GOT3 (cell line): ENCODE results near the gene DPH5.

Source experiments
- DNase-seq: peaks from one replicate; lab custom pipeline; 2025; ENCODE audit warnings: mixed read lengths; lab: John Stamatoyannopoulos, UW

Gene DPH5

DNA sequence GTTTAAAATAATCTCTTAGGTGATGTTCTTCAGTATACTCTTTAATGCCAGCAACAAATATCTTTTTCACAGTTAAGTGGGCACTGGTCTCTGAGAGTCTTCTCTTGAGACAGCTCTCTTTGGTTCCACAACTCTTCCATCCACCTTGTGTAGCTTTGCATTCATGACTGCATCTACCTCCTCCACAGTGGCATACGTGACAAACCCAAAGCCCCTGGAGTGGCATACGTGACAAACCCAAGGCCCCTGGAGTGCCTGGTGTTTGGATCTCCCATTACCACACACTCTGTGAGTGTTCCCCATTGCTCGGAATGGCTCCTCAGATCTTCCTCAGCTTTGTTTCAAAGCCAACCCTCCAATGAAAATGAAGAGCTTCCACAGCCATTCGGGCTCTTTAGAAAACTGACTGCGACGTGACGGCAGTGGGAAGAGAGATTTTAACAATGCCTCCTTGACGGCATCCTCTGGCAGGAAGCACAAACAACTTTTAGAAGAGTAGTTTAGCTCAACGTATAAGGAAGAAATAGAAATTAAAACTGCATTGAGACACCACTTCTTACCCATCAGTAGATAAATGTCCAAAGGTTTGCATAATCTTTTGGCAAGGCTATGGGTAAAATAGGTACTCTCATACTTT is 83.9 kb downstream of the DPH5 start:
- no peak for DNase-seq

DNA sequence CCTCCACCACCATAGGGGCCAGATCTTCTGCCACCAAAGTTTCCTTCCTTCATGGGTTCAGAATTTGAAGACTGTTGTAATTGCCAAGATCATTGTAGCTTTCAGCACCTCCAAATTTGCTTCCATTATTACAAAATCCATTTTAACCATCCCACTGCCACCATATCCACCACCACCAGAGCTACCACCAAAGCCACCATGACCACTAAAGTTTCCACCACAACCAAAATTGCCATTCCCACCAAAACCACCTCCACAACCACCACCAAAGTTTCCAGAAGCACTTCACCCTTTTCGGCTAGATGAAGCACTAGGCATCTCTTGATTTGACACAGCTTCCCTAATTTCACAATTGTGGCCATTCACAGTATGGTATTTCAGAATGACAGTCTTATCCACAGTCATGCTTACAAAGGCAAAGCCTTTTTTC is 84.5 kb downstream of the DPH5 start:
- DNase-seq, result no peak
